ENCODE measurements around the gene CLEC4F. TPM values are rescaled to one million over a fixed set of nuclear protein-coding genes. Genes with fewer than 3 reads are reported as not detected.

CLEC4F gene
- total RNA-seq, 2 donors from 2014 or later, result 0.23 TPM; not detected in 1

GRCh38 chr2:70772486-70773155 is 47.8 kb downstream of the CLEC4F start:
- H3K36me3 ChIP-seq, result no peaks in the 10 kb centered on the region
- 73% methylated on average over 2 of the region's 2 CpGs for WGBS
- H3K4me3 ChIP-seq, result no peak overlapping the region
- no peak for DNase-seq (ENCODE audit: low spot score)
- no peak for TF ChIP-seq POLR2AphosphoS5 (IDR thresholded peaks at IDR 0.05)
- TF ChIP-seq CTCF (IDR thresholded peaks at IDR 0.05), result no peak
- no peak for TF ChIP-seq POLR2A (IDR thresholded peaks at IDR 0.05)
- H3K9me3 ChIP-seq, result no peaks in the 10 kb centered on the region
- peaks cover 2% of the 10 kb centered on the region for H3K27me3 ChIP-seq (replicated peaks; ENCODE audit: insufficient read depth)
- no peak overlapping the region for H3K27ac ChIP-seq
- intact Hi-C loops (cut with DNase I), result no loop called here
- H3K4me1 ChIP-seq (replicated peaks), result peaks cover 3% of the 10 kb centered on the region

GRCh38 chr2:70771446-70771845 is 49.0 kb downstream of the CLEC4F start:
- Histone ChIP-seq H3K4me1 (replicated peaks) (peaks cover 5% of the 10 kb centered on the region), H3K9me3 (no peaks in the 10 kb centered on the region), H3K4me3 (no peak overlapping the region), H3K27ac (no peak overlapping the region), H3K27me3 (replicated peaks; ENCODE audit: insufficient read depth) (peaks cover 14% of the 10 kb centered on the region), H3K36me3 (no peaks in the 10 kb centered on the region)
- no peak for DNase-seq (ENCODE audit: low spot score)
- TF ChIP-seq CTCF (IDR thresholded peaks at IDR 0.05) (no peak), POLR2AphosphoS5 (IDR thresholded peaks at IDR 0.05) (no peak), POLR2A (IDR thresholded peaks at IDR 0.05) (no peak)
- 92% methylated on average over 2 of the region's 2 CpGs for WGBS
- intact Hi-C loops (cut with DNase I), result no loop called here

- intact Hi-C loops (cut with DNase I), result no loop called here
- DNase-seq (ENCODE audit: low spot score), result no peak
- H3K4me1 ChIP-seq (replicated peaks), result peaks cover 5% of the 10 kb centered on the region
- peaks cover 15% of the 10 kb centered on the region for H3K27me3 ChIP-seq (replicated peaks; ENCODE audit: insufficient read depth)
- H3K9me3 ChIP-seq, result no peaks in the 10 kb centered on the region
- no peak overlapping the region for H3K27ac ChIP-seq
- 46% methylated on average over 2 of the region's 2 CpGs for WGBS
- no peak for TF ChIP-seq POLR2A (IDR thresholded peaks at IDR 0.05)
- no peak for TF ChIP-seq POLR2AphosphoS5 (IDR thresholded peaks at IDR 0.05)
- TF ChIP-seq CTCF (IDR thresholded peaks at IDR 0.05), result no peak
- H3K36me3 ChIP-seq, result no peaks in the 10 kb centered on the region
- no peak overlapping the region for H3K4me3 ChIP-seq
Observed at GRCh38 chr2:70769450-70769849, 50.9 kb downstream of the CLEC4F start.

- H3K27me3 ChIP-seq (replicated peaks; ENCODE audit: insufficient read depth), result peaks cover 20% of the 10 kb centered on the region
Observed at GRCh38 chr2:70768590-70769085, 51.8 kb downstream of the CLEC4F start.

More at GRCh38 chr2:70768590-70769085, 51.8 kb downstream of the CLEC4F start:
- Histone ChIP-seq H3K4me1 (replicated peaks) (peaks cover 5% of the 10 kb centered on the region), H3K36me3 (no peaks in the 10 kb centered on the region), H3K27ac (no peak overlapping the region), H3K4me3 (no peak overlapping the region), H3K9me3 (no peaks in the 10 kb centered on the region)
- no peak for TF ChIP-seq POLR2AphosphoS5 (IDR thresholded peaks at IDR 0.05)
- no peak for TF ChIP-seq POLR2A (IDR thresholded peaks at IDR 0.05)
- TF ChIP-seq CTCF (IDR thresholded peaks at IDR 0.05), result no peak
- intact Hi-C loops (cut with DNase I), result no loop called here
- no peak for DNase-seq (ENCODE audit: low spot score)
- 60% methylated on average over 7 of the region's 7 CpGs for WGBS
